Caco-2 (cell line): ENCODE results near the gene C1D. TPM values are rescaled to one million over a fixed set of nuclear protein-coding genes. Genes with fewer than 3 reads are reported as not detected.

Source experiments
- BruUV-seq: library from RNA; stranded (reverse); fragments of 400-500 nt; replicated peaks from 2 replicates; lab custom pipeline; 2021; lab: Mats Ljungman, UMichigan
- CTCF ChIA-PET: fragments of 300-600 bp; sonication (Branson Sonifier 250); formaldehyde crosslinking; loops from one replicate; lab custom pipeline; 2022; ENCODE audit warnings: antibody characterized with exemption; lab: Charles Lee
- POLR2A ChIA-PET: fragments of 300-600 bp; sonication (Branson Sonifier 250); formaldehyde crosslinking; loops from one replicate; lab custom pipeline; 2022; ENCODE audit warnings: antibody characterized with exemption; lab: Charles Lee
- DNase-seq, 2 experiments: peaks; one replicate each; pipeline versions ENCODE4 v3.0.0 to v3.0.0-alpha.2; 2020 to 2022
- H3K27me3 ChIP-seq: replicated peaks from 2 replicates; pipeline ENCODE4 v1.6.0; 2011; ENCODE audit warnings: low read length; ENCODE audit not compliant: control insufficient read depth, insufficient read depth
- H3K36me3 ChIP-seq: 2 replicates; pipeline ENCODE4 v1.5.1; 2011; ENCODE audit warnings: low read length; ENCODE audit not compliant: control insufficient read depth, insufficient read depth
- H3K4me1 ChIP-seq: fragments of 250-450 bp; sonication (Bioruptor Pico); 2 replicates; pipeline ENCODE4 v1.5.1; 2020; ENCODE audit warnings: mild to moderate bottlenecking
- H3K4me3 ChIP-seq: 2 replicates; pipeline ENCODE4 v1.5.1; 2011; ENCODE audit warnings: low read depth, mild to moderate bottlenecking, control low read depth, low read length
- H3K9me3 ChIP-seq: fragments of 250-450 bp; sonication (Bioruptor Pico); 2 replicates; pipeline ENCODE4 v1.5.1; 2020; ENCODE audit warnings: mild to moderate bottlenecking, moderate library complexity
- H3K27ac Mint-ChIP-seq: one replicate; pipeline ENCODE4 v1.8.0; 2022; ENCODE audit warnings: mixed read lengths; ENCODE audit not compliant: unreplicated experiment
- H3K27me3 Mint-ChIP-seq: one replicate; pipeline ENCODE4 v1.8.0; 2022; ENCODE audit warnings: mixed read lengths; ENCODE audit not compliant: insufficient read depth, unreplicated experiment
- H3K36me3 Mint-ChIP-seq: one replicate; pipeline ENCODE4 v1.8.0; 2022; ENCODE audit warnings: mild to moderate bottlenecking, mixed read lengths; ENCODE audit not compliant: insufficient read depth, unreplicated experiment
- H3K4me1 Mint-ChIP-seq: one replicate; pipeline ENCODE4 v1.8.0; 2022; ENCODE audit warnings: low read depth, mixed read lengths; ENCODE audit not compliant: unreplicated experiment
- H3K4me3 Mint-ChIP-seq: one replicate; pipeline ENCODE4 v1.8.0; 2022; ENCODE audit warnings: mild to moderate bottlenecking, moderate library complexity, mixed read lengths; ENCODE audit not compliant: unreplicated experiment
- H3K9me3 Mint-ChIP-seq: one replicate; pipeline ENCODE4 v1.8.0; 2022; ENCODE audit warnings: mixed read lengths; ENCODE audit not compliant: unreplicated experiment
- CTCF ChIP-seq, 2 experiments: fragments of 200-600 bp in 1 of 2; IDR thresholded peaks; 1 replicate in 1 of 2; 2 replicates in 1 of 2; pipeline versions ENCODE4 v1.5.1 to v1.8.0; 2011 to 2022; ENCODE audit warnings: antibody characterized with exemption in 1 of 2, control low read depth in 1 of 2, inconsistent platforms in 1 of 2, low read depth in 1 of 2, low read length in 1 of 2, mild to moderate bottlenecking in 1 of 2, moderate library complexity in 1 of 2; ENCODE audit not compliant: insufficient read depth in 1 of 2, severe bottlenecking in 1 of 2, unreplicated experiment in 1 of 2
- intact Hi-C: fragments of 100-400 bp; cut with micrococcal nuclease; formaldehyde crosslinking; loops from one replicate; pipeline ENCODE4 v1.10.0; 2022; ENCODE audit not compliant: unreplicated experiment
- total RNA-seq: library from RNA; stranded (reverse); gene quantifications from 2 replicates; pipeline ENCODE4 v1.2.3, GENCODE V29; 2022

The C1D gene
- total RNA-seq, 1 experiment from 2014 or later, result 23.7 TPM

- Mint-ChIP-seq H3K9me3 (no peaks in the 10 kb centered on the region), H3K27me3 (no peaks in the 10 kb centered on the region), H3K4me1 (no peaks in the 10 kb centered on the region), H3K27ac (no peak overlapping the region), H3K4me3 (no peak overlapping the region), H3K36me3 (peaks cover 11% of the 10 kb centered on the region)
- no peaks in the 10 kb centered on the region for H3K36me3 ChIP-seq
- intact Hi-C loops, result no loop called here
- ChIA-PET CTCF (no interaction called here), POLR2A (no interaction called here)
- H3K4me1 ChIP-seq, result no peaks in the 10 kb centered on the region
- DNase-seq, result no peak
- no peaks in the 10 kb centered on the region for H3K27me3 ChIP-seq
- no peak overlapping the region for H3K4me3 ChIP-seq
- no TSS peak for BruUV-seq
- H3K9me3 ChIP-seq, result no peaks in the 10 kb centered on the region
- TF ChIP-seq CTCF (IDR thresholded peaks at IDR 0.05; ENCODE audit: insufficient read depth in 1 of 2, low read depth in 1 of 2, low read length in 1 of 2, severe bottlenecking in 1 of 2, unreplicated experiment in 1 of 2), result no peak
These were observed 16.6 kb downstream of the C1D start for GRCh38 chr2:68046224-68046623.

- CTCF ChIA-PET, result no interaction called here
- Mint-ChIP-seq H3K27me3 (no peaks in the 10 kb centered on the region), H3K9me3 (no peaks in the 10 kb centered on the region), H3K27ac (no peak overlapping the region), H3K4me1 (no peaks in the 10 kb centered on the region), H3K4me3 (no peak overlapping the region), H3K36me3 (peaks cover 11% of the 10 kb centered on the region)
- H3K9me3 ChIP-seq, result no peaks in the 10 kb centered on the region
- BruUV-seq, result no TSS peak
- no peaks in the 10 kb centered on the region for H3K4me1 ChIP-seq
- DNase-seq, result no peak
- intact Hi-C loops, result no loop called here
- no peak overlapping the region for H3K4me3 ChIP-seq
- TF ChIP-seq CTCF (IDR thresholded peaks at IDR 0.05; ENCODE audit: insufficient read depth in 1 of 2, low read depth in 1 of 2, low read length in 1 of 2, severe bottlenecking in 1 of 2, unreplicated experiment in 1 of 2), result no peak
- POLR2A ChIA-PET, result no interaction called here
- H3K27me3 ChIP-seq, result no peaks in the 10 kb centered on the region
- H3K36me3 ChIP-seq, result no peaks in the 10 kb centered on the region
These were observed 17.5 kb downstream of the C1D start for GRCh38 chr2:68045342-68045741.

- Mint-ChIP-seq H3K27me3 (no peaks in the 10 kb centered on the region), H3K9me3 (no peaks in the 10 kb centered on the region), H3K4me1 (peaks cover 6% of the 10 kb centered on the region), H3K36me3 (peaks cover 11% of the 10 kb centered on the region), H3K4me3 (no peak overlapping the region), H3K27ac (no peak overlapping the region)
- Histone ChIP-seq H3K4me1 (no peaks in the 10 kb centered on the region), H3K36me3 (no peaks in the 10 kb centered on the region), H3K27me3 (no peaks in the 10 kb centered on the region), H3K9me3 (no peaks in the 10 kb centered on the region), H3K4me3 (no peak overlapping the region)
- intact Hi-C loops, result no loop called here
- TF ChIP-seq CTCF (IDR thresholded peaks at IDR 0.05; ENCODE audit: insufficient read depth in 1 of 2, low read depth in 1 of 2, low read length in 1 of 2, severe bottlenecking in 1 of 2, unreplicated experiment in 1 of 2), result no peak
- ChIA-PET POLR2A (no interaction called here), CTCF (no interaction called here)
- no peak for DNase-seq
- BruUV-seq, result no TSS peak
These were observed 18.7 kb downstream of the C1D start for GRCh38 chr2:68044099-68044498.
